ENCODE results near the gene KISS1.
A peak's percentile ranks its signal among the peaks of the same experiment; 100 is the strongest.

Gene KISS1

GRCh38 chr1:204218552-204218951 is 22.3 kb upstream of the KISS1 start:
- no peak for DNase-seq (ENCODE audit: low read depth in 2 of 2)

GRCh38 chr1:204217648-204218000 is 21.3 kb upstream of the KISS1 start:
- DNase-seq (ENCODE audit: low read depth in 2 of 2): no peak

- no peak for DNase-seq (ENCODE audit: low read depth in 2 of 2)
Measured at GRCh38 chr1:204216880-204217647, 20.8 kb upstream of the KISS1 start.

- no peak for DNase-seq (ENCODE audit: low read depth in 2 of 2)
Measured at GRCh38 chr1:204216236-204216635, 19.9 kb upstream of the KISS1 start.

- DNase-seq (ENCODE audit: low read depth in 2 of 2): peak in 1 of 2 donors; percentile 14
Measured at GRCh38 chr1:204213668-204214662, 17.7 kb upstream of the KISS1 start, which contains the start of gene GOLT1A. TSS of gene GOLT1A (minus strand) at chr1:204213988. CDS start at chr1:204213906, 82 bp downstream.

- no peak for DNase-seq (ENCODE audit: low read depth in 2 of 2)
Measured at GRCh38 chr1:204212715-204213114, 16.4 kb upstream of the KISS1 start.

- no peak for DNase-seq (ENCODE audit: low read depth in 2 of 2)
Measured at GRCh38 chr1:204211046-204211445, 14.8 kb upstream of the KISS1 start.

- DNase-seq (ENCODE audit: low read depth in 2 of 2): peak; percentile 41 to 61
Measured at GRCh38 chr1:204207136-204207616, 10.9 kb upstream of the KISS1 start.

- DNase-seq (ENCODE audit: low read depth in 2 of 2): no peak
Measured at GRCh38 chr1:204206121-204206520, 9.8 kb upstream of the KISS1 start.

GRCh38 chr1:204205486-204205885 is 9.2 kb upstream of the KISS1 start:
- DNase-seq (ENCODE audit: low read depth in 2 of 2): no peak

GRCh38 chr1:204204944-204205343 is 8.7 kb upstream of the KISS1 start:
- DNase-seq (ENCODE audit: low read depth in 2 of 2): no peak

- DNase-seq (ENCODE audit: low read depth in 2 of 2): no peak
Measured at GRCh38 chr1:204203206-204203767, 7.0 kb upstream of the KISS1 start.

- no peak for DNase-seq (ENCODE audit: low read depth in 2 of 2)
Measured at GRCh38 chr1:204202481-204202880, 6.2 kb upstream of the KISS1 start.

- no peak for DNase-seq (ENCODE audit: low read depth in 2 of 2)
Measured at GRCh38 chr1:204201348-204202040, 5.2 kb upstream of the KISS1 start.

- DNase-seq (ENCODE audit: low read depth in 2 of 2): no peak
Measured at GRCh38 chr1:204199579-204199978, 3.3 kb upstream of the KISS1 start.

GRCh38 chr1:204198348-204199340 is 2.4 kb upstream of the KISS1 start:
- no peak for DNase-seq (ENCODE audit: low read depth in 2 of 2)

GRCh38 chr1:204197068-204197467 is 777 bp upstream of the KISS1 start:
- no peak for DNase-seq (ENCODE audit: low read depth in 2 of 2)

- DNase-seq (ENCODE audit: low read depth in 2 of 2): no peak
Measured at GRCh38 chr1:204194771-204195170, 1.5 kb downstream of the KISS1 start.

- no peak for DNase-seq (ENCODE audit: low read depth in 2 of 2)
Measured at GRCh38 chr1:204194080-204194479, 2.2 kb downstream of the KISS1 start.

Measured in stimulated activated CD8-positive, alpha-beta memory T cell treated with anti-CD3 and anti-CD28 coated beads, Interleukin-7, amount 100 ng/mL, for 1 hour (primary cell).